T-cell (primary cell): Measurements from ENCODE around the gene P2RY11. TPM values are rescaled to one million over a fixed set of nuclear protein-coding genes. Genes with fewer than 3 reads are reported as not detected.

Experiments used
- ATAC-seq, 4 experiments: fragments of 200-7000 bp in 3 of 4; fragments of 150-1000 bp in 1 of 4; cut with Tn5 transposase; replicated peaks in 1 of 4; 1 replicate in 3 of 4; 2 replicates in 1 of 4; pipeline ENCODE4 v1.10.0; 2021; ENCODE audit warnings: moderate library complexity in 3 of 4, mild to moderate bottlenecking in 2 of 4, moderate number of reproducible peaks in 1 of 4
- CTCF ChIA-PET, 2 donors: fragments of 300-600 bp; sonication (Branson Sonifier 250); formaldehyde crosslinking; loops; one replicate each; lab custom pipeline; 2022; ENCODE audit warnings: antibody characterized with exemption in 2 of 2; lab: Charles Lee
- POLR2A ChIA-PET, 2 donors: fragments of 300-600 bp; sonication (Branson Sonifier 250); formaldehyde crosslinking; loops; one replicate each; lab custom pipeline; 2022; ENCODE audit warnings: antibody characterized with exemption in 2 of 2; lab: Charles Lee
- DNase-seq, 35 experiments: peaks; one replicate each; pipeline versions ENCODE4 v3.0.0 to v3.0.0-alpha.2; 2013 to 2023
- H3K27ac ChIP-seq: one replicate; pipeline ENCODE4 v1.5.1; 2013; ENCODE audit warnings: low read length
- H3K27me3 ChIP-seq, 2 experiments: replicated peaks in 1 of 2; 1 replicate in 1 of 2; 2 replicates in 1 of 2; pipeline versions ENCODE4 v1.6.1 to v1.7.0; 2013; ENCODE audit warnings: low read length in 1 of 2, mixed read lengths in 1 of 2; ENCODE audit not compliant: control insufficient read depth in 2 of 2, insufficient read depth in 2 of 2; ENCODE audit errors: extremely low read depth in 1 of 2
- H3K36me3 ChIP-seq, 2 donors: 1 replicate in 1 of 2; 2 replicates in 1 of 2; pipeline versions ENCODE4 v1.6.1 to v1.7.0; 2013; ENCODE audit warnings: low read length in 1 of 2; ENCODE audit not compliant: control insufficient read depth in 2 of 2, insufficient read depth in 1 of 2; ENCODE audit errors: extremely low read depth in 1 of 2
- H3K4me1 ChIP-seq, 2 experiments: 1 replicate in 1 of 2; 2 replicates in 1 of 2; pipeline versions ENCODE4 v1.6.1 to v1.7.0; 2013; ENCODE audit warnings: low read length in 2 of 2, mixed read lengths in 1 of 2; ENCODE audit not compliant: insufficient read depth in 2 of 2, control insufficient read depth in 1 of 2; ENCODE audit errors: extremely low read depth in 1 of 2
- H3K4me3 ChIP-seq, 2 donors: 1 replicate in 1 of 2; 2 replicates in 1 of 2; pipeline versions ENCODE4 v1.5.1 to v1.7.0; 2013; ENCODE audit warnings: mild to moderate bottlenecking in 2 of 2, low read length in 1 of 2, moderate library complexity in 1 of 2; ENCODE audit not compliant: control insufficient read depth in 1 of 2; ENCODE audit errors: extremely low read depth in 1 of 2
- H3K9me3 ChIP-seq: 2 replicates; pipeline ENCODE4 v1.7.0; 2013
- H3K27ac Mint-ChIP-seq, 2 donors: one replicate each; pipeline ENCODE4 v1.8.0; 2020 to 2021; ENCODE audit warnings: mild to moderate bottlenecking in 2 of 2, mixed read lengths in 2 of 2
- H3K27me3 Mint-ChIP-seq, 2 donors: one replicate each; pipeline ENCODE4 v1.8.0; 2021 to 2022; ENCODE audit warnings: mixed read lengths in 2 of 2
- H3K36me3 Mint-ChIP-seq: one replicate; pipeline ENCODE4 v1.8.0; 2021; ENCODE audit warnings: mixed read lengths
- H3K4me1 Mint-ChIP-seq, 3 donors: one replicate each; pipeline ENCODE4 v1.8.0; 2020 to 2022; ENCODE audit warnings: mixed read lengths in 3 of 3, mild to moderate bottlenecking in 1 of 3
- H3K4me3 Mint-ChIP-seq, 3 donors: one replicate each; pipeline ENCODE4 v1.8.0; 2020 to 2022; ENCODE audit warnings: mild to moderate bottlenecking in 3 of 3, mixed read lengths in 3 of 3, moderate library complexity in 3 of 3
- H3K9me3 Mint-ChIP-seq, 3 donors: one replicate each; pipeline ENCODE4 v1.8.0; 2020 to 2022; ENCODE audit warnings: mixed read lengths in 3 of 3
- WGBS: methylation state at CpG from one replicate; pipeline ENCODE4 v1.1.5; 2013; ENCODE audit warnings: missing lambda C conversion rate; ENCODE audit not compliant: insufficient coverage; 5-methylcytosine and 5-hydroxymethylcytosine counted together
- total RNA-seq, 35 experiments: library from RNA in 6 of 35; stranded (reverse) in 6 of 35; fragments of 120-200 nt in 1 of 35; gene quantifications; one replicate each; pipeline versions ENCODE4 v1.2.1 to v1.2.4 and lab custom pipeline; 2013 to 2026

The P2RY11 gene
- total RNA-seq, 5 donors from 2014 or later (not counting 1 experiment from before 2014, with no cell fraction given): 58.8 to 75.2 (median 61.7) TPM

DNA sequence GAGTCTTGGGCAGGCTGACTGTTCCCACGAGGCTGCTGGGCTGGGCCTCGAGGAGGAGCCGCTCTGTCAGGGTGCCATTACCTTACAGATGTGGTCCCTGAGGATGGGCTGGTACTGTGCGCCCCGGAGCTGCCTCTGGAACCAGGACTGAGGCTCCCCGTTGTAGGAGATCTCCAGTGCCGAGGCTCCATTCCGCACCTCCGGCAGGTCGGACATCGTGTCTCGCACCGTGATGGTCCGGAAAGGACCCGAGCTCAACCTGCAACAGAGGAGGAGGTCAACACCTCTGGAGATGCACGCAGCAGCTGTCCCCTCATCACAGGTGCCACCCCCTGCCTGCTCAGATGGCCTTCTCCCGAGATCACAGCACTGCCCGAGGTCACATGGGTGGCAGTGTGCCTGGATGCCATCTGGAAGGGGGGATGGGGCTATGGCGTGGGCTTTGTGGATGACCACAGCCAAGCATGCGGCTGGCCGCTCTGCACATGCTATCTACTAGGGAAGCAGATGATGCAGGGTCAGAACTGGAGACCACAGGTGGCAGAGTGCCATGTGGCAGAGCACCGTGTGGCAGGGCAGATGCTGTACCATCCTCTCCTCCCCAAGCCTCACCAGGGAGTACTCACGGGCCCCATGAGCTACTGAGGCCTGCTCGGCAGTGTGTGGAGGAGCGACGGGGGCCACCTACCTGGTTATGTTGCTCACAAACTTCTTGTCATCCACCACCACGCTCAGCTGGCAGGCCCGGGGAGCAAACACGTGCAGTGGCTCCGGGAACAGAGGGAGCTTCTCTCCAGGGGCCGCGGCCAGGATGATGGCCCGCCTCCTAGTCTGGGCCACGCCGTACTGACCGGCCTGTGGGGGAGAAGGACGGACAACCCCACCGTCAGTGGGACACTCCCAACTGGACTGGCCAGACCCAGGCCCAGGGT, 26.5 kb downstream of the P2RY11 start:
- 94% methylated on average over 32 of the region's 38 CpGs for WGBS
- Mint-ChIP-seq H3K4me1 (peaks cover 28 to 33% (median 32%) of the 10 kb centered on the region in 3 donors), H3K36me3 (peaks cover 45% of the 10 kb centered on the region), H3K9me3 (no peaks in the 10 kb centered on the region), H3K4me3 (no peak overlapping the region), H3K27ac (peak overlapping the region in 1 of 2 donors; percentile 36), H3K27me3 (no peaks in the 10 kb centered on the region)
- Histone ChIP-seq H3K27ac (no peak overlapping the region), H3K4me1 (peaks cover 12 to 31% of the 10 kb centered on the region in 2 experiments), H3K9me3 (no peaks in the 10 kb centered on the region), H3K4me3 (no peak overlapping the region), H3K36me3 (peaks cover 43 to 89% of the 10 kb centered on the region in 2 donors), H3K27me3 (no peaks in the 10 kb centered on the region)
- POLR2A ChIA-PET: interaction anchor here in 1 of 2 donors (0.7 kb wide), 1 partner anchor 189 kb away, joined by 4 read pairs; no protein-coding TSS in a partner anchor
- CTCF ChIA-PET: interaction anchor here (0.6 kb wide), 2 partner anchors 18 to 177 kb away, joined by 3 read pairs; no protein-coding TSS in a partner anchor
- no peak for ATAC-seq
- no peak for DNase-seq

DNA sequence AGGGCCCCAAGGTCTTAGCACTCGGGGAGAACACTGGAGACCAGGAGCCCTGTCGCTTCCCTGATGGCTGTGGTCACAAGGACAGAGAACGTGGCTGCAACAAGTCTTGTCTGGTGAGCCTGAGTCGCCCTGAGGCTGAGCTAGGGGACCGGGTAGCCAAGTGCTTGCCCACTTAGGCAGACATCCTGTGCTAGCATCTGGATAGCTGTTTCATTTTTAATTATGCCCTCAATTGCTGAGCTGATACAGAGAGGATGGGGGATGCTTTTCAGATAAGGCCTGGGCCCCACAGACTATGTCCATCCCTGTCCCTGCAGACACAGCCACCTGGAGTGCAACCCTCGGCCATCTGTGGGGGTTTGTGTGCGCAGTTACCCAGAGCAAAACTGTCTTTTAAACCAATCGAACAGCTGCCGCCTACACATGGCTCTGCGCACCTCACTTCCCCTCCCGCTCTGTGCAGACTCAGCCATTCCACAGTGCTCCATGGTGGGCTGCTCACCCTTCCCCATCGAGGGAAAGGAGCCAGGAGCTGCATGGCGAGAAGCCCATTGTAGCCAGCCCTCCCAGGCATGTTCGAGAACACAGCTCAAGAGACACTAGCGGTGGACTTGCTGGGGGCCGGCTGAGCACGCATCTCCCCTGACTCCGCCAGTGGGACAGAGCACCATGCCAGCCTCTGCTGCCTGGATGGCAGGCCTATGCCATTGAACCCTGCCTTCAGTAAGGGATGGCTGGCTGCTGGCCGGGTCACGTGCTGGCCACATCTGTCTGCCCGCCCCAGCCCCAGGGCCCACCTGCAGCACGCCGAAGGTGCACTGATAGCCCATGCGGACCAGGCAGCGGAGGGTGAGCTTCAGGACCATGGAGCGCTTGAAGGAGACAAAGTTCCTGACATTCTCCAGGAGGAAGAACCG, 27.6 kb downstream of the P2RY11 start:
- POLR2A ChIA-PET: interaction anchor here in 1 of 2 donors (0.6 kb wide), 1 partner anchor 247 kb away, joined by 4 read pairs; no protein-coding TSS in a partner anchor
- peaks cover 42% of the 10 kb centered on the region for H3K36me3 Mint-ChIP-seq

DNA sequence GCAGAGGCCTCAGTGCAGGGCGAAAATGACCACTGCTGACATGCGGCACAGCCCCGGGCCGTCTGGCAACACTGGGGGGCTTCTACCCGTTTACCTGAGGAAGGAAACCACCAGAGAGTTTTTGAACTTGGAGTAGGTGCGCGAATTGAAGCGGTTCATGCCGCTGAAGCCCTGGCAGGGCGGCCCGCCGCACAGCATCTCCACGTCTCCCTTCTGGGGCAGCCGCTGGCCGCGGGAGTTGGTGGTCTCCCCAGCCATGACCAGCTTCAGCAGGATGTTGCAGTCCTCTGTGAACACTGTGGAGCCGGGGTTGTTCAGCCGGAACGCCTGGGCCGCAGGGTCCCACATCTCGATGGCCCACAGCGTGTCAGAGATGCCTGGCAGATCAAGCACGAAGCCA, 28.5 kb downstream of the P2RY11 start:
- H3K4me1 Mint-ChIP-seq: peaks cover 45 to 49% (median 49%) of the 10 kb centered on the region in 3 donors
- no peak overlapping the region for H3K27ac ChIP-seq
- CTCF ChIA-PET: interaction anchor here in 1 of 2 donors (0.7 kb wide), 1 partner anchor 22 kb away, joined by 4 read pairs; no protein-coding TSS in a partner anchor
- ATAC-seq (no peak), DNase-seq (no peak)
- peaks cover 43% of the 10 kb centered on the region for H3K36me3 Mint-ChIP-seq
- peaks cover 21 to 51% of the 10 kb centered on the region in 2 experiments for H3K4me1 ChIP-seq
- H3K27ac Mint-ChIP-seq: peak overlapping the region in 1 of 2 donors; percentile 81
- no peak overlapping the region for H3K4me3 ChIP-seq
- no peaks in the 10 kb centered on the region for H3K27me3 Mint-ChIP-seq
- no peak overlapping the region for H3K4me3 Mint-ChIP-seq
- POLR2A ChIA-PET: no interaction called here
- WGBS: 98% methylated on average over 19 of the region's 23 CpGs
- peaks cover 33 to 90% of the 10 kb centered on the region in 2 donors for H3K36me3 ChIP-seq
- H3K27me3 ChIP-seq: no peaks in the 10 kb centered on the region
- no peaks in the 10 kb centered on the region for H3K9me3 Mint-ChIP-seq
- H3K9me3 ChIP-seq: no peaks in the 10 kb centered on the region

More for the DNA sequence above, 27.6 kb downstream of the P2RY11 start:
- Mint-ChIP-seq H3K9me3 (no peaks in the 10 kb centered on the region), H3K27ac (peak overlapping the region; percentile 69 to 80), H3K27me3 (no peaks in the 10 kb centered on the region), H3K4me1 (peaks cover 39 to 41% (median 41%) of the 10 kb centered on the region in 3 donors), H3K4me3 (no peak overlapping the region)
- H3K9me3 ChIP-seq: no peaks in the 10 kb centered on the region
- H3K4me1 ChIP-seq: peaks cover 21 to 43% of the 10 kb centered on the region in 2 experiments
- DNase-seq: no peak
- no peak for ATAC-seq
- no peak overlapping the region for H3K4me3 ChIP-seq
- H3K27me3 ChIP-seq: no peaks in the 10 kb centered on the region
- CTCF ChIA-PET: interaction anchor here in 1 of 2 donors (0.5 kb wide), 1 partner anchor 43 kb away, joined by 3 read pairs; no protein-coding TSS in a partner anchor
- H3K27ac ChIP-seq: no peak overlapping the region
- 97% methylated on average over 25 of the region's 27 CpGs for WGBS
- peaks cover 35 to 85% of the 10 kb centered on the region in 2 donors for H3K36me3 ChIP-seq

DNA sequence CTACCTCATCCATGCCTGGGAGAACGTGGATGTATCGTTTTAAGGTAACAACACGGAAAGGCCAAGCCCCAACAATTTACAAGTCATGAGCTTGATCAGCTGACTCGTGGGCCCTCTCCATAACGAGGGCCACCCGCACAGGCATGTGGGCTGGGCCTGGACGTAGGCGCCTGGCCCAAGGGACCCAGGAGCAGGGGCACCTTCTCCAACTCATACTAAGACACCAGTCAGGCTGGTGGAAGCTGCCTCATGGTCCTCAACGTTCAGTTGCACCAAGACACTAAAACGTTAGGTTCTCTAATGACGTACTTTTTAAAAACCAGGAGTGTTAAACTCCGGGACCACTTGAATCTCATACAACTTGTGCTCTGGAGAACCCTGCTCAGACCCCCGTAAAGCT, 30.0 kb downstream of the P2RY11 start:
- ChIA-PET POLR2A (interaction anchor here in 1 of 2 donors (0.6 kb wide), 1 partner anchor 45 kb away, joined by 5 read pairs; no protein-coding TSS in a partner anchor), CTCF (interaction anchor here in 1 of 2 donors (0.7 kb wide), 1 partner anchor 9 kb away, joined by 3 read pairs; no protein-coding TSS in a partner anchor)
- no peak for DNase-seq
- 98% methylated on average over 11 of the region's 13 CpGs for WGBS
- ATAC-seq: no peak
- Histone ChIP-seq H3K27ac (peak overlapping the region; percentile 97), H3K4me3 (no peak overlapping the region), H3K4me1 (peaks cover 21 to 54% of the 10 kb centered on the region in 2 experiments), H3K9me3 (no peaks in the 10 kb centered on the region), H3K36me3 (peaks cover 33 to 90% of the 10 kb centered on the region in 2 donors), H3K27me3 (no peaks in the 10 kb centered on the region)
- H3K9me3 Mint-ChIP-seq: no peaks in the 10 kb centered on the region
- H3K27me3 Mint-ChIP-seq: no peaks in the 10 kb centered on the region
- peak overlapping the region in 2 of 3 donors; percentile 36 to 78 for H3K4me3 Mint-ChIP-seq
- H3K36me3 Mint-ChIP-seq: peaks cover 56% of the 10 kb centered on the region
- H3K27ac Mint-ChIP-seq: peak overlapping the region; percentile 100
- peaks cover 45 to 57% (median 55%) of the 10 kb centered on the region in 3 donors for H3K4me1 Mint-ChIP-seq

DNA sequence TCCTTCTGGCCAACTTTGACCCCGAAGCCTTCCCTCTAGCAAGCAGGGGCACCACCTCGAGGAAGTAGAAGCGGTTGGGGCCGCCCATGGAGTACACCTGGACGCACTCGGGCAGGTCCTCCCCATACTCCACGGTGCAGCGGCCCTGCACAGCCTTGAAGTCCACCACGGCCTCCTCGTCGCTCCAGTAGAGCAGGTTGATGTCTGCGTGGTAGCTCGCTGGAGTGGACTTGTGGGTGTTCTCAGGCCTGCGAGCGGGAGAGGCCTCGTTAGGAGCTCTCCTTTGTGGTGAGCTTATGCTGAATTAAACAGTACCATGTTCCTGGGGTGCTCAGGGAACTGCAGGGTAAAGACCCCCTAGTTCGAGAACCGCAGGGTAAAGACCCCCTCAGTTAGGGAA, 30.5 kb downstream of the P2RY11 start:
- peak overlapping the region; percentile 74 to 78 (median 78) for H3K4me3 Mint-ChIP-seq
- Histone ChIP-seq H3K27ac (peak overlapping the region; percentile 97), H3K4me1 (peaks cover 21 to 54% of the 10 kb centered on the region in 2 experiments), H3K27me3 (no peaks in the 10 kb centered on the region), H3K9me3 (no peaks in the 10 kb centered on the region), H3K36me3 (peaks cover 30 to 90% of the 10 kb centered on the region in 2 donors), H3K4me3 (peak overlapping the region; percentile 34 to 49)
- ChIA-PET POLR2A (interaction anchor here in 1 of 2 donors (0.6 to 0.9 kb wide), 2 partner anchors 33 to 46 kb away, joined by 5 read pairs; no protein-coding TSS in a partner anchor), CTCF (interaction anchor here (0.6 to 0.7 kb wide), 2 partner anchors 10 to 218 kb away, joined by 3 to 6 read pairs; no protein-coding TSS in a partner anchor)
- peak overlapping the region; percentile 100 for H3K27ac Mint-ChIP-seq
- 60% methylated on average over 1 of the region's 18 CpGs for WGBS
- no peaks in the 10 kb centered on the region for H3K9me3 Mint-ChIP-seq
- peaks cover 45 to 58% (median 55%) of the 10 kb centered on the region in 3 donors for H3K4me1 Mint-ChIP-seq
- H3K36me3 Mint-ChIP-seq: peaks cover 55% of the 10 kb centered on the region
- ATAC-seq: no peak
- H3K27me3 Mint-ChIP-seq: no peaks in the 10 kb centered on the region
- no peak for DNase-seq
